CD4-positive, alpha-beta memory T cell (primary cell): Measurements from ENCODE around the gene CENPP. TPM values are rescaled to one million over a fixed set of nuclear protein-coding genes. Genes with fewer than 3 reads are reported as not detected.

Experiments used
- CTCF ChIA-PET: fragments of 350-600 bp; sonication (Branson Sonifier 250); formaldehyde crosslinking; loops from one replicate; lab custom pipeline; 2021; ENCODE audit warnings: inconsistent platforms; ENCODE audit not compliant: partially characterized antibody; lab: Charles Lee
- POLR2A ChIA-PET: fragments of 350-600 bp; sonication (Branson Sonifier 250); formaldehyde crosslinking; loops from one replicate; lab custom pipeline; 2021; ENCODE audit not compliant: partially characterized antibody; lab: Charles Lee
- DNase-seq, 5 donors: peaks; one replicate each; pipeline versions ENCODE4 v3.0.0 to v3.0.0-alpha.2; 2020 to 2022; ENCODE audit warnings: mixed read lengths in 1 of 5
- H3K27ac ChIP-seq: one replicate; pipeline ENCODE4 v1.7.0; 2013; ENCODE audit warnings: low read depth, low read length
- H3K27me3 ChIP-seq: 2 replicates; pipeline ENCODE4 v1.7.0; 2013; ENCODE audit warnings: mild to moderate bottlenecking, low read length, moderate library complexity; ENCODE audit not compliant: insufficient read depth
- H3K36me3 ChIP-seq: 2 replicates; pipeline ENCODE4 v1.7.0; 2013; ENCODE audit warnings: mild to moderate bottlenecking, low read length, moderate library complexity; ENCODE audit not compliant: insufficient read depth
- H3K4me1 ChIP-seq: 2 replicates; pipeline ENCODE4 v1.7.0; 2013; ENCODE audit warnings: mild to moderate bottlenecking, low read length, moderate library complexity; ENCODE audit not compliant: insufficient read depth
- H3K4me3 ChIP-seq, 2 donors: one replicate each; pipeline ENCODE4 v1.7.0; 2013; ENCODE audit warnings: low read length in 2 of 2, mild to moderate bottlenecking in 1 of 2
- H3K9me3 ChIP-seq, 2 donors: one replicate each; pipeline ENCODE4 v1.7.0; 2013; ENCODE audit warnings: low read length in 2 of 2, control low read depth in 1 of 2; ENCODE audit not compliant: control insufficient read depth in 1 of 2
- H3K27ac Mint-ChIP-seq, 7 donors: one replicate each; pipeline ENCODE4 v1.8.0; 2020 to 2021; ENCODE audit warnings: mixed read lengths in 7 of 7, mild to moderate bottlenecking in 6 of 7, inconsistent platforms in 3 of 7, moderate library complexity in 3 of 7
- H3K27me3 Mint-ChIP-seq, 2 donors: one replicate each; pipeline ENCODE4 v1.8.0; 2020 to 2021; ENCODE audit warnings: mixed read lengths in 2 of 2
- H3K36me3 Mint-ChIP-seq, 2 donors: one replicate each; pipeline ENCODE4 v1.8.0; 2020 to 2021; ENCODE audit warnings: mixed read lengths in 2 of 2, inconsistent platforms in 1 of 2, mild to moderate bottlenecking in 1 of 2
- H3K4me1 Mint-ChIP-seq, 4 donors: one replicate each; pipeline ENCODE4 v1.8.0; 2020 to 2021; ENCODE audit warnings: mixed read lengths in 4 of 4, mild to moderate bottlenecking in 1 of 4
- H3K4me3 Mint-ChIP-seq, 8 donors: one replicate each; pipeline ENCODE4 v1.8.0; 2020 to 2021; ENCODE audit warnings: mixed read lengths in 8 of 8, mild to moderate bottlenecking in 7 of 8, moderate library complexity in 6 of 8, inconsistent platforms in 3 of 8
- H3K9me3 Mint-ChIP-seq, 8 donors: one replicate each; pipeline ENCODE4 v1.8.0; 2020 to 2021; ENCODE audit warnings: mixed read lengths in 8 of 8, mild to moderate bottlenecking in 5 of 8, inconsistent platforms in 3 of 8, moderate library complexity in 1 of 8
- intact Hi-C: fragments of 100-400 bp; cut with micrococcal nuclease; formaldehyde crosslinking; loops from one replicate; pipeline ENCODE4 v1.15.1; 2023
- polyA plus RNA-seq, 2 donors: library from polyadenylated mRNA; unstranded; fragments of 300-500 nt; fragmentation: Illumina TruSeq; gene quantifications; one replicate each; pipeline ENCODE4 v1.2.3, GENCODE V29; 2021
- total RNA-seq, 2 experiments: library from RNA; stranded (reverse); gene quantifications; one replicate each; pipeline ENCODE4 v1.2.3, GENCODE V29; 2021

The CENPP gene
- total and polyA plus RNA-seq, 4 experiments from 2014 or later, result 0.55 to 9.5 (median 3.4) TPM

GRCh38 chr9:92312887-92313623, 12.7 kb upstream of the CENPP start:
- H3K9me3 Mint-ChIP-seq, result no peaks in the 10 kb centered on the region
- ChIA-PET POLR2A (no interaction called here), CTCF (no interaction called here)
- peaks cover 64 to 77% of the 10 kb centered on the region in 2 donors for H3K36me3 Mint-ChIP-seq
- intact Hi-C loops, result no loop called here
- Histone ChIP-seq H3K4me1 (no peaks in the 10 kb centered on the region), H3K27ac (no peak overlapping the region), H3K4me3 (no peak overlapping the region), H3K9me3 (no peaks in the 10 kb centered on the region), H3K36me3 (peaks cover 39% of the 10 kb centered on the region), H3K27me3 (no peaks in the 10 kb centered on the region)
- peaks cover 27 to 34% (median 30%) of the 10 kb centered on the region in 4 donors for H3K4me1 Mint-ChIP-seq
- DNase-seq, result no peak
- no peak overlapping the region for H3K4me3 Mint-ChIP-seq
- no peaks in the 10 kb centered on the region for H3K27me3 Mint-ChIP-seq
- H3K27ac Mint-ChIP-seq, result peak overlapping the region in 4 of 7 donors; percentile 16 to 80 (median 44)

- Mint-ChIP-seq H3K4me1 (peaks cover 26 to 34% (median 30%) of the 10 kb centered on the region in 4 donors), H3K27me3 (no peaks in the 10 kb centered on the region), H3K27ac (peak overlapping the region in 4 of 7 donors; percentile 44 to 74 (median 68)), H3K9me3 (no peaks in the 10 kb centered on the region), H3K36me3 (peaks cover 64 to 76% of the 10 kb centered on the region in 2 donors), H3K4me3 (no peak overlapping the region)
- ChIA-PET POLR2A (interaction anchor here (0.6 to 1.0 kb wide), 2 partner anchors 12 to 22 kb away, joined by 3 to 4 read pairs; partner anchors contain the start of gene CENPP), CTCF (no interaction called here)
- H3K36me3 ChIP-seq, result peaks cover 39% of the 10 kb centered on the region
- no peak for DNase-seq
- H3K27ac ChIP-seq, result no peak overlapping the region
- H3K9me3 ChIP-seq, result no peaks in the 10 kb centered on the region
- no peaks in the 10 kb centered on the region for H3K4me1 ChIP-seq
- no peaks in the 10 kb centered on the region for H3K27me3 ChIP-seq
- H3K4me3 ChIP-seq, result no peak overlapping the region
- intact Hi-C loops, result no loop called here
These were observed 12.1 kb upstream of the CENPP start for GRCh38 chr9:92313624-92314012.

GRCh38 chr9:92315456-92315855, 10.3 kb upstream of the CENPP start:
- H3K27me3 ChIP-seq, result no peaks in the 10 kb centered on the region
- peaks cover 25 to 34% (median 30%) of the 10 kb centered on the region in 4 donors for H3K4me1 Mint-ChIP-seq
- H3K27ac ChIP-seq, result no peak overlapping the region
- H3K27ac Mint-ChIP-seq, result no peak overlapping the region
- H3K9me3 ChIP-seq, result no peaks in the 10 kb centered on the region
- H3K4me3 Mint-ChIP-seq, result no peak overlapping the region
- no peak for DNase-seq
- peaks cover 63 to 77% of the 10 kb centered on the region in 2 donors for H3K36me3 Mint-ChIP-seq
- H3K4me1 ChIP-seq, result no peaks in the 10 kb centered on the region
- no peaks in the 10 kb centered on the region for H3K9me3 Mint-ChIP-seq
- no peaks in the 10 kb centered on the region for H3K27me3 Mint-ChIP-seq
- ChIA-PET CTCF (no interaction called here), POLR2A (no interaction called here)
- peaks cover 37% of the 10 kb centered on the region for H3K36me3 ChIP-seq
- no peak overlapping the region for H3K4me3 ChIP-seq
- intact Hi-C loops, result no loop called here

GRCh38 chr9:92324431-92324830, 1.3 kb upstream of the CENPP start:
- peaks cover 8 to 41% (median 31%) of the 10 kb centered on the region in 4 donors for H3K4me1 Mint-ChIP-seq
- H3K27me3 Mint-ChIP-seq, result no peaks in the 10 kb centered on the region
- intact Hi-C loops, result loop anchor here (2.0 to 10.0 kb wide), 2 partner anchors 440 to 900 kb away; partner anchors contain the start of genes BICD2 and NFIL3
- no peaks in the 10 kb centered on the region for H3K9me3 ChIP-seq
- no peaks in the 10 kb centered on the region for H3K9me3 Mint-ChIP-seq
- peaks cover 26% of the 10 kb centered on the region for H3K4me1 ChIP-seq
- H3K36me3 ChIP-seq, result peaks cover 28% of the 10 kb centered on the region
- DNase-seq, result peak in 1 of 5 donors; percentile 8
- H3K27ac ChIP-seq, result peak overlapping the region; percentile 92
- no peaks in the 10 kb centered on the region for H3K27me3 ChIP-seq
- H3K4me3 ChIP-seq, result peak overlapping the region; percentile 97 to 100
- H3K36me3 Mint-ChIP-seq, result peaks cover 22 to 42% of the 10 kb centered on the region in 2 donors
- H3K27ac Mint-ChIP-seq, result peak overlapping the region; percentile 91 to 100 (median 99)
- CTCF ChIA-PET, result interaction anchor here (1.4 to 1.6 kb wide), 3 partner anchors 9 to 346 kb away, joined by 3 to 5 read pairs (median 5); no protein-coding TSS in a partner anchor
- peak overlapping the region; percentile 95 to 99 (median 98) for H3K4me3 Mint-ChIP-seq
- POLR2A ChIA-PET, result interaction anchor here (1.0 to 2.9 kb wide), 7 partner anchors 7 to 347 kb away, joined by 4 to 30 read pairs (median 7); partner anchors contain the start of genes IARS1 and IPPK

GRCh38 chr9:92324889-92325268, 874 bp upstream of the CENPP start:
- H3K36me3 ChIP-seq, result peaks cover 25% of the 10 kb centered on the region
- H3K36me3 Mint-ChIP-seq, result peaks cover 21 to 37% of the 10 kb centered on the region in 2 donors
- peaks cover 8 to 41% (median 30%) of the 10 kb centered on the region in 4 donors for H3K4me1 Mint-ChIP-seq
- peak overlapping the region; percentile 97 to 100 for H3K4me3 ChIP-seq
- POLR2A ChIA-PET, result interaction anchor here (0.7 to 2.9 kb wide), 10 partner anchors 8 to 1841 kb away, joined by 3 to 30 read pairs (median 6); partner anchors contain the start of genes IARS1 and IPPK
- peak overlapping the region; percentile 91 to 100 (median 99) for H3K27ac Mint-ChIP-seq
- intact Hi-C loops, result loop anchor here (1.0 to 10.0 kb wide), 5 partner anchors 32 to 900 kb away; partner anchors contain the start of genes BICD2, IARS1, IPPK and NFIL3
- H3K9me3 Mint-ChIP-seq, result no peaks in the 10 kb centered on the region
- CTCF ChIA-PET, result interaction anchor here (1.0 to 1.6 kb wide), 4 partner anchors 8 to 346 kb away, joined by 3 to 5 read pairs (median 4); no protein-coding TSS in a partner anchor
- no peaks in the 10 kb centered on the region for H3K9me3 ChIP-seq
- H3K27me3 ChIP-seq, result no peaks in the 10 kb centered on the region
- H3K4me1 ChIP-seq, result peaks cover 26% of the 10 kb centered on the region
- H3K4me3 Mint-ChIP-seq, result peak overlapping the region; percentile 95 to 99 (median 98)
- no peaks in the 10 kb centered on the region for H3K27me3 Mint-ChIP-seq
- no peak for DNase-seq
- H3K27ac ChIP-seq, result peak overlapping the region; percentile 92

- peaks cover 8 to 41% (median 30%) of the 10 kb centered on the region in 4 donors for H3K4me1 Mint-ChIP-seq
- Histone ChIP-seq H3K36me3 (peaks cover 17% of the 10 kb centered on the region), H3K27ac (peak overlapping the region; percentile 92), H3K9me3 (no peaks in the 10 kb centered on the region), H3K27me3 (no peaks in the 10 kb centered on the region), H3K4me1 (peaks cover 26% of the 10 kb centered on the region), H3K4me3 (peak overlapping the region; percentile 97 to 100)
- H3K27ac Mint-ChIP-seq, result peak overlapping the region; percentile 91 to 100 (median 99)
- CTCF ChIA-PET, result interaction anchor here (1.0 to 1.6 kb wide), 3 partner anchors 27 to 345 kb away, joined by 3 to 5 read pairs (median 4); no protein-coding TSS in a partner anchor
- H3K9me3 Mint-ChIP-seq, result no peaks in the 10 kb centered on the region
- POLR2A ChIA-PET, result interaction anchor here (0.9 to 2.9 kb wide), 11 partner anchors 9 to 1840 kb away, joined by 3 to 30 read pairs (median 5); partner anchors contain the start of genes BICD2, IARS1 and IPPK
- DNase-seq, result no peak
- H3K36me3 Mint-ChIP-seq, result peaks cover 12 to 28% of the 10 kb centered on the region in 2 donors
- H3K4me3 Mint-ChIP-seq, result peak overlapping the region; percentile 95 to 99 (median 98)
- H3K27me3 Mint-ChIP-seq, result no peaks in the 10 kb centered on the region
- intact Hi-C loops, result loop anchor here (1.0 to 10.0 kb wide), 5 partner anchors 33 to 901 kb away; partner anchors contain the start of genes BICD2, IARS1, IPPK and NFIL3
These were observed 293 bp downstream of the CENPP start for GRCh38 chr9:92325991-92326500.
